Smooth muscle cell (in vitro differentiated cells): ENCODE measurements around the gene RBM34. TPM values are rescaled to one million over a fixed set of nuclear protein-coding genes. Genes with fewer than 3 reads are reported as not detected.

Experiments
- DNase-seq: peaks from one replicate; lab custom pipeline; 2025; ENCODE audit not compliant: unreplicated experiment; lab: John Stamatoyannopoulos, UW
- H2AFZ ChIP-seq: fragments of 200-600 bp; sonication (generic); 2 replicates; pipeline ENCODE4 v1.6.0; 2016; ENCODE audit warnings: antibody characterized with exemption, low read depth, mild to moderate bottlenecking
- H3F3A ChIP-seq: fragments of 200-600 bp; sonication (generic); 2 replicates; pipeline ENCODE4 v1.6.0; 2017; ENCODE audit warnings: antibody characterized with exemption, low read depth
- H3K27ac ChIP-seq: fragments of 200-600 bp; sonication (generic); 2 replicates; pipeline ENCODE4 v1.5.1; 2016; ENCODE audit warnings: low read depth, mild to moderate bottlenecking
- H3K27me3 ChIP-seq: fragments of 200-600 bp; sonication (generic); 2 replicates; pipeline ENCODE4 v1.6.1; 2016; ENCODE audit warnings: low read depth, mild to moderate bottlenecking
- H3K36me3 ChIP-seq: fragments of 200-600 bp; sonication (generic); 2 replicates; pipeline ENCODE4 v1.5.1; 2016; ENCODE audit warnings: low read depth
- H3K4me1 ChIP-seq: fragments of 200-600 bp; sonication (generic); 2 replicates; pipeline ENCODE4 v1.5.1; 2016; ENCODE audit warnings: low read depth
- H3K4me2 ChIP-seq: fragments of 200-600 bp; sonication (generic); 2 replicates; pipeline ENCODE4 v1.6.0; 2016; ENCODE audit warnings: mild to moderate bottlenecking
- H3K4me3 ChIP-seq: fragments of 200-600 bp; sonication (generic); 2 replicates; pipeline ENCODE4 v1.5.1; 2016; ENCODE audit warnings: mild to moderate bottlenecking
- H3K79me2 ChIP-seq: fragments of 200-600 bp; sonication (generic); 2 replicates; pipeline ENCODE4 v1.6.0; 2016; ENCODE audit warnings: low read depth, mild to moderate bottlenecking
- H3K9ac ChIP-seq: fragments of 200-600 bp; sonication (generic); 2 replicates; pipeline ENCODE4 v1.6.0; 2016; ENCODE audit warnings: low read depth
- H3K9me3 ChIP-seq: fragments of 200-600 bp; sonication (generic); replicated peaks from 2 replicates; pipeline ENCODE4 v1.5.1; 2016; ENCODE audit warnings: low read depth
- H4K20me1 ChIP-seq: fragments of 200-600 bp; sonication (generic); 2 replicates; pipeline ENCODE4 v1.6.0; 2016; ENCODE audit warnings: low read depth
- whole genome bisulfite sequencing: methylation state at CpG from one replicate; pipeline ENCODE4 v1.1.7; 2016; ENCODE audit warnings: low lambda C conversion rate; 5-methylcytosine and 5-hydroxymethylcytosine counted together
- polyA plus RNA-seq: library from polyadenylated mRNA; unstranded; fragments of >200 nt; fragmentation: Nextera tagmentation; extraction: Ambion mirVana; gene quantifications from 2 replicates; pipeline ENCODE4 v1.2.1, GENCODE V29; 2016
- total RNA-seq: library from RNA; depleted of rRNA; stranded (reverse); fragments of >200 nt; gene quantifications from 2 replicates; pipeline ENCODE4 v1.2.3, GENCODE V29; 2014
- TF ChIP-seq, protein P1 (sequence below): fragments of 200-600 bp; sonication (generic); IDR thresholded peaks from 2 replicates; pipeline ENCODE4 v1.5.1; 2017; ENCODE audit warnings: borderline replicate concordance, mild to moderate bottlenecking, antibody characterized with exemption; ENCODE audit not compliant: insufficient read depth, poor library complexity, severe bottlenecking

Gene RBM34, protein sequence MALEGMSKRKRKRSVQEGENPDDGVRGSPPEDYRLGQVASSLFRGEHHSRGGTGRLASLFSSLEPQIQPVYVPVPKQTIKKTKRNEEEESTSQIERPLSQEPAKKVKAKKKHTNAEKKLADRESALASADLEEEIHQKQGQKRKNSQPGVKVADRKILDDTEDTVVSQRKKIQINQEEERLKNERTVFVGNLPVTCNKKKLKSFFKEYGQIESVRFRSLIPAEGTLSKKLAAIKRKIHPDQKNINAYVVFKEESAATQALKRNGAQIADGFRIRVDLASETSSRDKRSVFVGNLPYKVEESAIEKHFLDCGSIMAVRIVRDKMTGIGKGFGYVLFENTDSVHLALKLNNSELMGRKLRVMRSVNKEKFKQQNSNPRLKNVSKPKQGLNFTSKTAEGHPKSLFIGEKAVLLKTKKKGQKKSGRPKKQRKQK
- 59.9 and 60.3 TPM in 2 replicates for total RNA-seq
- polyA plus RNA-seq, result 68.0 and 75.2 TPM in 2 replicates

DNA sequence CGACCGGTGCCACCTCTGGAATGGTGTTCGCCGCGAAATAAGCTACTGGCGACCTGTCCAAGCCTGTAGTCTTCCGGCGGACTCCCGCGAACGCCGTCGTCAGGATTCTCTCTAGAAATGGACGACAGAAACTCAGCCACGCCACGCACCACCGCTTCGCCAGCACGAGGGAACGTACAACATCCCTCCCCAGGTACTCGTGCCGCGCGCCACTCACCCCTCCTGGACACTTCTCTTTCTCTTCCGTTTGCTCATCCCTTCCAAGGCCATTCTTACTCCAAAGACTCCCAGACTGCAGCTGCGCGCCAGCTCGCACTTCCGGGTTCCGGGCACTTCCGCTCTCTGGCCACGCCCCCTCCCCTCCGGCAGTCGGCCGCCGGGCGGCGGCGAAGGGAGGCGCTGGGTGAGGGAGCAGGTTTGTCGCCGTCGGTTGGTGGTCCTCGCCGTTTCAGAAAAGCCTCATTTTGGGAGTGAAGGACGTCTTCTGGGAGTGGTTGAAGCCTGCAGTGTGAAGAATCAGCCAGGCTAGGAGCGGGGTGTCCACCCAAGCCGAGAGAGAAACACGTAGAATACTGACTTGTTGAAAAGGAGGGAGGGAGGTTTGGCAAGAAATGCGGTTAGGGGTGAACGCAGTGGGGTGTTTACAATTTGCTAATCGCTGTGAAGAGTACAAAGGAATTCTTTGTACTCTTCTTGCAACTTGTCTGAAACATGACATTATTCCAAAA, at the start of gene RBM34:
Gene RBM34 (minus strand): TSS at position 294 of the 728 bp plus-strand sequence. CDS start 24 bp downstream, at position 270.
- H3K79me2 ChIP-seq, result peaks cover 31% of the 10 kb centered on the region

DNA sequence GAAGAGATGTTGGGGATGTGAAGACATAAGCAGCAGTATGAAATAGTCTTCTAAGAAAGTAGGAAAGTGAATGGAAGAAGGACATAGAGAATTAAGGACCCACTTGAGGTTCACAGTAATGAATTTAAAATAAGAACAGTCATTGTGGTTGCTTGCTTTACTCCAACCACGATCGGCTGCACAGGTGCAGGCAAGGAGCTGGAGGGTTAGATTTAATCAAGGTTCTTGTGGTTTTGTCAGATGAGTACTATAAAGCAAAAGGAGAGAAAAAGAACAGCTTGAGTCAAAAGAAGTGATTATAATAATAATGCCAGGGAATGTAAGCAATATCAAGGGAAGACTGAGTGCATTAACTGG, 46.1 kb upstream of the RBM34 start:
- no peak for DNase-seq
- peak overlapping the region; percentile 15 for H3K27ac ChIP-seq
- H3K36me3 ChIP-seq, result peaks cover 11% of the 10 kb centered on the region
- no peaks in the 10 kb centered on the region for H3K4me1 ChIP-seq
- H3K79me2 ChIP-seq, result peaks cover 6% of the 10 kb centered on the region
- 79% methylated on average over 2 of the region's 2 CpGs for WGBS
- no peak overlapping the region for H2AFZ ChIP-seq
- no peak overlapping the region for H3K9ac ChIP-seq
- no peaks in the 10 kb centered on the region for H4K20me1 ChIP-seq
- H3K9me3 ChIP-seq, result no peaks in the 10 kb centered on the region
- no peak overlapping the region for H3K4me2 ChIP-seq
- TF ChIP-seq, protein P1, sequence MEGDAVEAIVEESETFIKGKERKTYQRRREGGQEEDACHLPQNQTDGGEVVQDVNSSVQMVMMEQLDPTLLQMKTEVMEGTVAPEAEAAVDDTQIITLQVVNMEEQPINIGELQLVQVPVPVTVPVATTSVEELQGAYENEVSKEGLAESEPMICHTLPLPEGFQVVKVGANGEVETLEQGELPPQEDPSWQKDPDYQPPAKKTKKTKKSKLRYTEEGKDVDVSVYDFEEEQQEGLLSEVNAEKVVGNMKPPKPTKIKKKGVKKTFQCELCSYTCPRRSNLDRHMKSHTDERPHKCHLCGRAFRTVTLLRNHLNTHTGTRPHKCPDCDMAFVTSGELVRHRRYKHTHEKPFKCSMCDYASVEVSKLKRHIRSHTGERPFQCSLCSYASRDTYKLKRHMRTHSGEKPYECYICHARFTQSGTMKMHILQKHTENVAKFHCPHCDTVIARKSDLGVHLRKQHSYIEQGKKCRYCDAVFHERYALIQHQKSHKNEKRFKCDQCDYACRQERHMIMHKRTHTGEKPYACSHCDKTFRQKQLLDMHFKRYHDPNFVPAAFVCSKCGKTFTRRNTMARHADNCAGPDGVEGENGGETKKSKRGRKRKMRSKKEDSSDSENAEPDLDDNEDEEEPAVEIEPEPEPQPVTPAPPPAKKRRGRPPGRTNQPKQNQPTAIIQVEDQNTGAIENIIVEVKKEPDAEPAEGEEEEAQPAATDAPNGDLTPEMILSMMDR, result no peak
- H3F3A ChIP-seq, result no peaks in the 10 kb centered on the region
- no peaks in the 10 kb centered on the region for H3K27me3 ChIP-seq
- H3K4me3 ChIP-seq, result no peak overlapping the region

More for the DNA sequence above, at the start of gene RBM34:
- Histone ChIP-seq H3K27ac (peak within 1 kb of the TSS; percentile 82), H4K20me1 (no peaks in the 10 kb centered on the region), H3K36me3 (peaks cover 6% of the 10 kb centered on the region), H3K9ac (peak within 1 kb of the TSS; percentile 82), H3F3A (no peaks in the 10 kb centered on the region), H3K9me3 (no peaks in the 10 kb centered on the region), H3K4me1 (peaks cover 6% of the 10 kb centered on the region), H3K27me3 (no peaks in the 10 kb centered on the region), H3K4me3 (peak within 1 kb of the TSS; percentile 71), H3K4me2 (peak within 1 kb of the TSS; percentile 96), H2AFZ (peak within 1 kb of the TSS; percentile 86)
- WGBS, result 1% methylated on average over 52 of the region's 52 CpGs
- DNase-seq, result peak; percentile 75
- TF ChIP-seq, protein P1, result no peak

DNA sequence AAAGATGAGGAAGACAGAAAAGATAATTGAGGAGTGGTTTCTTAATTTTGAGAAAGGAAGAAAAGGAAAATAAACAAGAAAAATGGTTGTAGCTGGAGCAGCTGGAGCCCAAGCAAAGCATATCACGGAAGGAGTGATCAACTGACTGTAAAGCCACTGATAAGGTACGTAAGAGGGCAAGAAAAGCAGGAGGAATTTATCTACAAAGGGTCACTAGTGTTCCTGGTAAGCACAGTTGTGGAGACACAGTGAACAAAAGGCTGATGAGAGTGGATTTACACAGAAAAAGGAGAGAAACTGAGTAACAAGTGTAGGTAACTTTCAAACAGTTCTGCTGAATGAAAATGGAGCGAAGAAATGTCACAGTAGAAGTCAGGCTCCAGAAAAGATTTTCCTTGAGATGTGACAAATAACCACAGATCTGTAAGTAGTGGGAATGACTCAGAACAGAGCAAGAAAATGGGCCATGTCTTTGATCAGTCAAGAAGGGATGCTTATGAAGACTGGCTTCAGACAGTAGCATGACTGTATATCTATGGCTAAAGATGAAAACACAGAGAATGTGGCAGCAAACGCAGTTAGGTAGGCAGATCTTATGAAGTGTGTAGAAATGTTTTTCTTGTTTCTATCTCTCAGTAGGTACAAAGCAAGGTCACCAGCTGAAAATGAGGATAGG, 45.6 kb upstream of the RBM34 start:
- Histone ChIP-seq H3K27me3 (no peaks in the 10 kb centered on the region), H3K4me1 (no peaks in the 10 kb centered on the region), H3K36me3 (peaks cover 9% of the 10 kb centered on the region), H3K4me2 (no peak overlapping the region), H3K27ac (peak overlapping the region; percentile 15), H4K20me1 (no peaks in the 10 kb centered on the region), H3F3A (no peaks in the 10 kb centered on the region), H2AFZ (no peak overlapping the region), H3K9ac (no peak overlapping the region), H3K79me2 (peaks cover 6% of the 10 kb centered on the region), H3K4me3 (no peak overlapping the region), H3K9me3 (no peaks in the 10 kb centered on the region)
- no peak for DNase-seq
- TF ChIP-seq, protein P1, result no peak
- 59% methylated on average over 4 of the region's 4 CpGs for WGBS
